Measurements from ENCODE around the gene DNAJC22. TPM values are rescaled to one million over a fixed set of nuclear protein-coding genes. Genes with fewer than 3 reads are reported as not detected.

DNAJC22 gene
- total and polyA plus RNA-seq, 2 of the 13 experiments (the other 11 are each of a cell fraction or from before 2014, with no cell fraction given) = 25.2 to 31.7 TPM

DNA sequence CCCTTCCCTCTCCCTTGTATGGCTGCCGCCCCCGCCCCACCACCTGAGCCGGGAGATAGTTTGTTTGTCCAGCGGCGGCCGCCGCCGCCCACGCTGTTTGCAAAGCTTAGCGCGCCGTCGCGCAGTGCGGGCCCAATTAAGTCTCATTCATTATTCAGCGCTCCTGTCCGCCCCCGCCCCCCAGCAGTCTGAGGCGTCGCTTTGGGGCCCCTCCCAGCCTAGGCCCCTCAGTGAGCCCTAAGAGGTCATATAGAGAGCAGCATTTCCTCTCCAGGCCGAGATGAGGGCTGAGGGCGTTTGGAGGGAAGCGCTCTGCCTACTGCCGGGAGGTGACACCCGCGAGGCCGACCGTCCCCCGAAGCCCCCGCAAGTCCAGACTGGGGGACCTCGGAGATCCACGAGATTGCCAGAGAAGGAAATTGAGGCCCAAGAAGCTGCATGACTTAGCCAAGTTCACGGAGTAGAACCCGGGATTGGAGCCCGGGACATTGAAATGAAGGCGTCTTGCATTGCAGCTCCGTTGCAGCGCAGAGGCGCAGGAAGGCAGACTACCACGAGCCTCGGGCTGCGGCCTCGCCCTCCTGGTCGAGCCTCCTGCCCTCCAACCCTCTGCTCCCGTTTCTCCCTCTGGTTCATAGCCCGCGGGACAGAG is at the start of gene DNAJC22 (continued):
- TF ChIP-seq, protein P1, sequence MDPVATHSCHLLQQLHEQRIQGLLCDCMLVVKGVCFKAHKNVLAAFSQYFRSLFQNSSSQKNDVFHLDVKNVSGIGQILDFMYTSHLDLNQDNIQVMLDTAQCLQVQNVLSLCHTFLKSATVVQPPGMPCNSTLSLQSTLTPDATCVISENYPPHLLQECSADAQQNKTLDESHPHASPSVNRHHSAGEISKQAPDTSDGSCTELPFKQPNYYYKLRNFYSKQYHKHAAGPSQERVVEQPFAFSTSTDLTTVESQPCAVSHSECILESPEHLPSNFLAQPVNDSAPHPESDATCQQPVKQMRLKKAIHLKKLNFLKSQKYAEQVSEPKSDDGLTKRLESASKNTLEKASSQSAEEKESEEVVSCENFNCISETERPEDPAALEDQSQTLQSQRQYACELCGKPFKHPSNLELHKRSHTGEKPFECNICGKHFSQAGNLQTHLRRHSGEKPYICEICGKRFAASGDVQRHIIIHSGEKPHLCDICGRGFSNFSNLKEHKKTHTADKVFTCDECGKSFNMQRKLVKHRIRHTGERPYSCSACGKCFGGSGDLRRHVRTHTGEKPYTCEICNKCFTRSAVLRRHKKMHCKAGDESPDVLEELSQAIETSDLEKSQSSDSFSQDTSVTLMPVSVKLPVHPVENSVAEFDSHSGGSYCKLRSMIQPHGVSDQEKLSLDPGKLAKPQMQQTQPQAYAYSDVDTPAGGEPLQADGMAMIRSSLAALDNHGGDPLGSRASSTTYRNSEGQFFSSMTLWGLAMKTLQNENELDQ (CRISPR knock-in tag; IDR thresholded peaks at IDR 0.05; ENCODE audit: borderline replicate concordance) = no peak
- no peak for TF ChIP-seq ARNTL (CRISPR knock-in tag; IDR thresholded peaks at IDR 0.05)
- TF ChIP-seq CHCHD3 (CRISPR knock-in tag; IDR thresholded peaks at IDR 0.05) = 0 out of 2 replicates have a peak, but pooled peaks have one; percentile 38
- peak; percentile 35; the same call in 1 of the 2 replicates for TF ChIP-seq SRY (CRISPR knock-in tag; IDR thresholded peaks at IDR 0.05)
- TF ChIP-seq, protein P2, sequence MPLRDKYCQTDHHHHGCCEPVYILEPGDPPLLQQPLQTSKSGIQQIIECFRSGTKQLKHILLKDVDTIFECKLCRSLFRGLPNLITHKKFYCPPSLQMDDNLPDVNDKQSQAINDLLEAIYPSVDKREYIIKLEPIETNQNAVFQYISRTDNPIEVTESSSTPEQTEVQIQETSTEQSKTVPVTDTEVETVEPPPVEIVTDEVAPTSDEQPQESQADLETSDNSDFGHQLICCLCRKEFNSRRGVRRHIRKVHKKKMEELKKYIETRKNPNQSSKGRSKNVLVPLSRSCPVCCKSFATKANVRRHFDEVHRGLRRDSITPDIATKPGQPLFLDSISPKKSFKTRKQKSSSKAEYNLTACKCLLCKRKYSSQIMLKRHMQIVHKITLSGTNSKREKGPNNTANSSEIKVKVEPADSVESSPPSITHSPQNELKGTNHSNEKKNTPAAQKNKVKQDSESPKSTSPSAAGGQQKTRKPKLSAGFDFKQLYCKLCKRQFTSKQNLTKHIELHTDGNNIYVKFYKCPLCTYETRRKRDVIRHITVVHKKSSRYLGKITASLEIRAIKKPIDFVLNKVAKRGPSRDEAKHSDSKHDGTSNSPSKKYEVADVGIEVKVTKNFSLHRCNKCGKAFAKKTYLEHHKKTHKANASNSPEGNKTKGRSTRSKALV (CRISPR knock-in tag; IDR thresholded peaks at IDR 0.05) = no peak
- TF ChIP-seq ZNF451 (CRISPR knock-in tag; IDR thresholded peaks at IDR 0.05) = 0 out of 2 replicates have a peak, but pooled peaks have one; percentile 10
- TF ChIP-seq ZNF121 (CRISPR knock-in tag; IDR thresholded peaks at IDR 0.05) = peak; percentile 73
- TF ChIP-seq ZNF44 (CRISPR knock-in tag; IDR thresholded peaks at IDR 0.05) = 0 out of 2 replicates have a peak, but pooled peaks have one; percentile 68
- peak; percentile 46; the same call in 1 of the 2 replicates for TF ChIP-seq ZNF337 (CRISPR knock-in tag; IDR thresholded peaks at IDR 0.05; ENCODE audit: borderline replicate concordance, low read depth)
- TF ChIP-seq MNT (IDR thresholded peaks at IDR 0.05) = no peak
- TF ChIP-seq ZNF567 (CRISPR knock-in tag; IDR thresholded peaks at IDR 0.05; ENCODE audit: borderline replicate concordance) = no peak
- peak; percentile 82 for TF ChIP-seq ZNF770 (CRISPR knock-in tag; IDR thresholded peaks at IDR 0.05)
- TF ChIP-seq PATZ1 (CRISPR knock-in tag; IDR thresholded peaks at IDR 0.05) = peak; percentile 13; the same call in 1 of the 2 replicates
- TF ChIP-seq ZNF547 (CRISPR knock-in tag; IDR thresholded peaks at IDR 0.05) = peak; percentile 84
- no peak for TF ChIP-seq ZNF20 (CRISPR knock-in tag; IDR thresholded peaks at IDR 0.05)
- no peak for TF ChIP-seq ZZZ3 (CRISPR knock-in tag; IDR thresholded peaks at IDR 0.05; ENCODE audit: borderline replicate concordance)
